K562 (cell line): ENCODE results near the gene APBA2. TPM values are rescaled to one million over a fixed set of nuclear protein-coding genes. Genes with fewer than 3 reads are reported as not detected.

Source experiments
- ETV1 ChIP-seq: fragments of 450-650 bp; conservative IDR thresholded peaks from 2 replicates; pipeline ENCODE4 v1.6.1; 2016; ENCODE audit warnings: missing genetic modification characterization, control low read depth, low read depth, missing compliant biosample characterization
- JUND ChIP-seq, 2 experiments: IDR thresholded peaks; 2 replicates in 1 of 2; 3 replicates in 1 of 2; pipeline ENCODE4 v1.6.1; 2011; ENCODE audit warnings: borderline replicate concordance in 2 of 2, low read depth in 2 of 2, low read length in 2 of 2, improper control_type of control experiment in 1 of 2, missing biosample characterization in 1 of 2, missing genetic modification characterization in 1 of 2, missing genetic modification reagents in 1 of 2
- NFE2 ChIP-seq: IDR thresholded peaks from 2 replicates; pipeline ENCODE4 v1.6.1; 2014; ENCODE audit warnings: antibody characterized with exemption, low read depth
- NR2F6 ChIP-seq: fragments of 450-650 bp; formaldehyde crosslinking; IDR thresholded peaks from 2 replicates; pipeline ENCODE4 v1.4.0; 2020; ENCODE audit warnings: mild to moderate bottlenecking
- NR4A1 ChIP-seq, 2 experiments: fragments of 250-450 bp in 1 of 2; fragments of 450-650 bp in 1 of 2; sonication (Bioruptor Pico) in 1 of 2; IDR thresholded peaks; 2 replicates each; pipeline versions ENCODE4 v1.4.0 to v1.6.1; 2016 to 2020; ENCODE audit warnings: mild to moderate bottlenecking in 2 of 2, missing compliant biosample characterization in 1 of 2, missing genetic modification characterization in 1 of 2, moderate library complexity in 1 of 2
- TAF7 ChIP-seq: fragments of 450-650 bp; IDR thresholded peaks from 2 replicates; pipeline ENCODE4 v1.6.1; 2016; ENCODE audit warnings: missing genetic modification characterization, missing compliant biosample characterization
- TAF9B ChIP-seq: fragments of 450-650 bp; IDR thresholded peaks from 2 replicates; pipeline ENCODE4 v1.6.1; 2018; ENCODE audit warnings: mild to moderate bottlenecking; ENCODE audit not compliant: partially characterized antibody
- ZNF584 ChIP-seq: fragments of 200-800 bp; sonication (Bioruptor generic); IDR thresholded peaks from 2 replicates; pipeline ENCODE4 v1.6.1; 2016; ENCODE audit warnings: low read depth, mild to moderate bottlenecking, missing genetic modification characterization, missing compliant biosample characterization
- polyA plus RNA-seq, 8 experiments: library from polyadenylated mRNA; depleted of rRNA in 4 of 8; stranded (reverse) in 5 of 8; unstranded in 3 of 8; fragments of >200 nt; fragmentation: Nextera tagmentation in 2 of 8; fragmentation: Illumina TruSeq in 1 of 8; extraction: Ambion mirVana in 2 of 8; extraction: Trizol in 1 of 8; gene quantifications; 2 replicates each; pipeline versions ENCODE4 v1.2.1 to v1.2.3, GENCODE V29; 2011 to 2014; ENCODE audit warnings: inconsistent platforms in 1 of 8, missing spikeins in 1 of 8
- total RNA-seq, 7 experiments: library from RNA; depleted of rRNA in 6 of 7; stranded (reverse); fragments of >200 nt in 6 of 7; fragmentation: Illumina TruSeq in 2 of 7; extraction: Trizol in 2 of 7; gene quantifications; 2 replicates each; pipeline versions ENCODE4 v1.2.1 to v1.2.3, GENCODE V29; 2011 to 2021; ENCODE audit warnings: low replicate concordance in 1 of 7
- TF ChIP-seq, protein P1 (sequence below): fragments of 200-800 bp; sonication (Bioruptor generic); IDR thresholded peaks from 2 replicates; pipeline ENCODE4 v1.6.1; 2016; ENCODE audit warnings: missing genetic modification characterization, missing compliant biosample characterization

Gene APBA2
- total and polyA plus RNA-seq, 9 of the 15 experiments (the other 6 are each of a cell fraction or from before 2014, with no cell fraction given): 0.24 to 40.9 (median 25.2) TPM

DNA sequence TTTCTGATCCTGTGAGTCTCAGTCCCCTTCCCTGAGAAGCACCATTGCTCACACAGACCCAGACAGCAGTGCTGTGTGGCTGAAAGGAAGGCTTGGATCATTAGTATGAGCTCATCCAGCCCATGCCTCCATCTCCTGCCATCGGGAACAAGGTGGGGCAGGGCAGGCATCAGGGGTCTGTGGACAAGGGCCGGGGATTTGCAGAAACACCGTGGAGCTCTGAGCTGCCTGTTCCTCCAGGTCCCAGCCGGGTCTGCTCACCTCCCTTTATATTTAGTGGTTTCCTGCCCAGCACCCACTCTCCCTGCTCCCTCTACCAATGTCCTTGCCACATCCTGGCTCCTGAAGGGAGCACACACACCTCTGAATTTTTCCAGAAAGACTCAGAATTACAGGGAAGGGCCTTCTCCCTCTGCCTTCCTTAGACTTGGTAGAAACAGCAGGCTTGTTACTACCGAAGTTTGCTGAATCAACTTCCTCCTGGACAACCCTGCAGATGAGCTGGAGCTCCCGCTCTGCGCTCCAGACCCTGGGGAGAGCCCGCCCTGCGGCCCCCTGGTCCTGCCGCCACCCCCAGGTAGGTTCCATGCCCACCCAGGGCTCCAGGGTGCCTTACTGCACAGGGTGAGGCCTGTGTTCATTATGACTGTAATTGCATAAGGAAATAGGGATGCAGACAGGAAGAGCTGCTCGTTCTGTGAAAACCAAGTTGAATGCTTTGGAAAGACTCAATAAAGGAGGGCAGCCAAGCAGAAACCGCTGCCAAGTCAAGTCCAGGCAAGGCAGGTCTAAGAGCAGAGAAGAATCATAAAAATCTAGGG, 255.7 kb downstream of the APBA2 start (continued):
- TF ChIP-seq, protein P1, sequence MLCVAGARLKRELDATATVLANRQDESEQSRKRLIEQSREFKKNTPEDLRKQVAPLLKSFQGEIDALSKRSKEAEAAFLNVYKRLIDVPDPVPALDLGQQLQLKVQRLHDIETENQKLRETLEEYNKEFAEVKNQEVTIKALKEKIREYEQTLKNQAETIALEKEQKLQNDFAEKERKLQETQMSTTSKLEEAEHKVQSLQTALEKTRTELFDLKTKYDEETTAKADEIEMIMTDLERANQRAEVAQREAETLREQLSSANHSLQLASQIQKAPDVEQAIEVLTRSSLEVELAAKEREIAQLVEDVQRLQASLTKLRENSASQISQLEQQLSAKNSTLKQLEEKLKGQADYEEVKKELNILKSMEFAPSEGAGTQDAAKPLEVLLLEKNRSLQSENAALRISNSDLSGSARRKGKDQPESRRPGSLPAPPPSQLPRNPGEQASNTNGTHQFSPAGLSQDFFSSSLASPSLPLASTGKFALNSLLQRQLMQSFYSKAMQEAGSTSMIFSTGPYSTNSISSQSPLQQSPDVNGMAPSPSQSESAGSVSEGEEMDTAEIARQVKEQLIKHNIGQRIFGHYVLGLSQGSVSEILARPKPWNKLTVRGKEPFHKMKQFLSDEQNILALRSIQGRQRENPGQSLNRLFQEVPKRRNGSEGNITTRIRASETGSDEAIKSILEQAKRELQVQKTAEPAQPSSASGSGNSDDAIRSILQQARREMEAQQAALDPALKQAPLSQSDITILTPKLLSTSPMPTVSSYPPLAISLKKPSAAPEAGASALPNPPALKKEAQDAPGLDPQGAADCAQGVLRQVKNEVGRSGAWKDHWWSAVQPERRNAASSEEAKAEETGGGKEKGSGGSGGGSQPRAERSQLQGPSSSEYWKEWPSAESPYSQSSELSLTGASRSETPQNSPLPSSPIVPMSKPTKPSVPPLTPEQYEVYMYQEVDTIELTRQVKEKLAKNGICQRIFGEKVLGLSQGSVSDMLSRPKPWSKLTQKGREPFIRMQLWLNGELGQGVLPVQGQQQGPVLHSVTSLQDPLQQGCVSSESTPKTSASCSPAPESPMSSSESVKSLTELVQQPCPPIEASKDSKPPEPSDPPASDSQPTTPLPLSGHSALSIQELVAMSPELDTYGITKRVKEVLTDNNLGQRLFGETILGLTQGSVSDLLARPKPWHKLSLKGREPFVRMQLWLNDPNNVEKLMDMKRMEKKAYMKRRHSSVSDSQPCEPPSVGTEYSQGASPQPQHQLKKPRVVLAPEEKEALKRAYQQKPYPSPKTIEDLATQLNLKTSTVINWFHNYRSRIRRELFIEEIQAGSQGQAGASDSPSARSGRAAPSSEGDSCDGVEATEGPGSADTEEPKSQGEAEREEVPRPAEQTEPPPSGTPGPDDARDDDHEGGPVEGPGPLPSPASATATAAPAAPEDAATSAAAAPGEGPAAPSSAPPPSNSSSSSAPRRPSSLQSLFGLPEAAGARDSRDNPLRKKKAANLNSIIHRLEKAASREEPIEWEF (CRISPR knock-in tag): no peak
- TF ChIP-seq NR2F6 (CRISPR knock-in tag) (no peak), TAF7 (tag) (no peak), ETV1 (no peak), NR4A1 (CRISPR knock-in tag; IDR thresholded peaks at IDR 0.05) (no peak), NR4A1 (tag; IDR thresholded peaks at IDR 0.05) (no peak), ZNF584 (CRISPR knock-in tag) (no peak), NFE2 (no peak), JUND (IDR thresholded peaks at IDR 0.05; ENCODE audit: borderline replicate concordance, low read depth, low read length) (no peak), JUND (tag; IDR thresholded peaks at IDR 0.05; ENCODE audit: borderline replicate concordance, low read depth, low read length) (no peak), TAF9B (no peak)
